Endothelial cell of umbilical vein (primary cell): ENCODE data around the gene GABARAP. TPM values are rescaled to one million over a fixed set of nuclear protein-coding genes. Genes with fewer than 3 reads are reported as not detected.

ENCODE experiments used
- BruUV-seq: library from RNA; stranded (reverse); fragments of 400-500 nt; replicated peaks from 2 replicates; lab custom pipeline; 2021; lab: Mats Ljungman, UMichigan
- CTCF ChIA-PET: fragments of 300-600, 350-600 bp; sonication (Branson Sonifier 250); formaldehyde crosslinking; loops from one replicate; lab custom pipeline; 2021; ENCODE audit warnings: antibody characterized with exemption, inconsistent platforms; lab: Charles Lee
- POLR2A ChIA-PET: fragments of 300-600, 350-600 bp; sonication (Branson Sonifier 250); formaldehyde crosslinking; loops from one replicate; lab custom pipeline; 2021; ENCODE audit warnings: antibody characterized with exemption, inconsistent platforms; lab: Charles Lee
- DNase-seq: peaks from one replicate; pipeline ENCODE4 v3.0.0-alpha.2; 2011; ENCODE audit warnings: low read depth, low spot score
- FAIRE-seq: peaks from 2 replicates; lab custom pipeline; 2011; peaks lifted over from hg19 to GRCh38; lab: Jason Lieb, UNC
- H2AFZ ChIP-seq: 2 replicates; pipeline ENCODE4 v1.6.0; 2012; ENCODE audit warnings: low read depth, low read length, control low read depth, inconsistent platforms
- H3K27ac ChIP-seq: 2 replicates; pipeline ENCODE4 v1.5.1; 2011; ENCODE audit warnings: low read depth, mild to moderate bottlenecking, control low read depth, low read length, moderate library complexity; ENCODE audit not compliant: insufficient read depth
- H3K27me3 ChIP-seq, 2 experiments: 2 replicates each; pipeline versions ENCODE4 v1.6.0 to v1.6.1; 2011; ENCODE audit warnings: low read length in 2 of 2, mixed read lengths in 1 of 2; ENCODE audit not compliant: control insufficient read depth in 2 of 2, insufficient read depth in 2 of 2
- H3K36me3 ChIP-seq, 2 experiments: 2 replicates in 1 of 2; 3 replicates in 1 of 2; pipeline ENCODE4 v1.5.1; 2011; ENCODE audit warnings: low read length in 2 of 2, mild to moderate bottlenecking in 1 of 2, moderate library complexity in 1 of 2; ENCODE audit not compliant: control insufficient read depth in 2 of 2, insufficient read depth in 2 of 2; ENCODE audit errors: extremely low read depth in 1 of 2
- H3K4me1 ChIP-seq: 3 replicates; pipeline ENCODE4 v1.5.1; 2011; ENCODE audit warnings: mild to moderate bottlenecking, low read length; ENCODE audit not compliant: control insufficient read depth, insufficient read depth; ENCODE audit errors: extremely low read depth
- H3K4me2 ChIP-seq: 2 replicates; pipeline ENCODE4 v1.6.1; 2011; ENCODE audit warnings: low read length, control low read depth, mixed read lengths; ENCODE audit not compliant: insufficient read depth
- H3K4me3 ChIP-seq, 3 experiments: fragments of 200-600 bp in 1 of 3; sonication (generic), shearing (Covaris generic) in 1 of 3; replicated peaks in 1 of 3; 2 replicates each; pipeline ENCODE4 v1.5.1; 2011 to 2016; ENCODE audit warnings: control low read depth in 3 of 3, low read length in 3 of 3, mild to moderate bottlenecking in 2 of 3, inconsistent platforms in 1 of 3, low read depth in 1 of 3, moderate library complexity in 1 of 3; ENCODE audit not compliant: insufficient read depth in 1 of 3
- H3K79me2 ChIP-seq: 2 replicates; pipeline ENCODE4 v1.6.0; 2012; ENCODE audit warnings: low read length, inconsistent platforms; ENCODE audit not compliant: control insufficient read depth, insufficient read depth
- H3K9ac ChIP-seq: replicated peaks from 2 replicates; pipeline ENCODE3; 2011; ENCODE audit warnings: low read length, control low read depth; ENCODE audit not compliant: insufficient read depth; ENCODE audit errors: extremely low read depth
- H3K9me1 ChIP-seq: replicated peaks from 3 replicates; pipeline ENCODE4 v1.6.0; 2011; ENCODE audit warnings: mild to moderate bottlenecking, low read length; ENCODE audit not compliant: control insufficient read depth, insufficient read depth; ENCODE audit errors: extremely low read depth
- H3K9me3 ChIP-seq: replicated peaks from 2 replicates; pipeline ENCODE4 v1.5.1; 2012; ENCODE audit warnings: low read length, inconsistent platforms; ENCODE audit not compliant: control insufficient read depth, insufficient read depth
- H4K20me1 ChIP-seq: replicated peaks from 2 replicates; pipeline ENCODE3; 2011; ENCODE audit warnings: mild to moderate bottlenecking, low read length; ENCODE audit not compliant: control insufficient read depth, insufficient read depth; ENCODE audit errors: extremely low read depth
- JUN ChIP-seq: IDR thresholded peaks from 2 replicates; pipeline ENCODE4 v1.6.1; 2011; ENCODE audit warnings: borderline replicate concordance, low read depth; ENCODE audit not compliant: insufficient read length, insufficient read depth
- POLR2A ChIP-seq: IDR thresholded peaks from 2 replicates; pipeline ENCODE4 v1.6.1; 2012; ENCODE audit warnings: low read depth, mild to moderate bottlenecking, control low read depth, low read length
- POLR2AphosphoS5 ChIP-seq: IDR thresholded peaks from 2 replicates; pipeline ENCODE4 v1.6.1; 2012; ENCODE audit warnings: low read depth, mild to moderate bottlenecking, control low read depth, low read length, moderate library complexity; ENCODE audit not compliant: insufficient read depth
- dilution Hi-C: fragments of 300-500 bp; cut with MboI; formaldehyde crosslinking; loops from one replicate; pipeline ENCODE4 v1.15.0; 2019; ENCODE audit warnings: low sequenced_read_pairs; ENCODE audit not compliant: extremely low pct_ligation_motif_present
- intact Hi-C: fragments of 100-400 bp; cut with micrococcal nuclease; formaldehyde crosslinking; loops from one replicate; pipeline ENCODE4 v1.10.0; 2022
- polyA plus RNA-seq, 4 experiments: library from polyadenylated mRNA; depleted of rRNA in 3 of 4; stranded (reverse) in 3 of 4; unstranded in 1 of 4; fragments of >200 nt; gene quantifications; 2 replicates each; pipeline versions ENCODE4 v1.2.1 to v1.2.3, GENCODE V29; 2011 to 2012; ENCODE audit warnings: missing spikeins in 1 of 4
- total RNA-seq: library from RNA; stranded (reverse); gene quantifications from 2 replicates; pipeline ENCODE4 v1.2.3, GENCODE V29; 2021

The GABARAP gene
- total and polyA plus RNA-seq, 2 donors (not counting 3 experiments of a cell fraction or from before 2014, with no cell fraction given): 401 to 882 TPM

DNA sequence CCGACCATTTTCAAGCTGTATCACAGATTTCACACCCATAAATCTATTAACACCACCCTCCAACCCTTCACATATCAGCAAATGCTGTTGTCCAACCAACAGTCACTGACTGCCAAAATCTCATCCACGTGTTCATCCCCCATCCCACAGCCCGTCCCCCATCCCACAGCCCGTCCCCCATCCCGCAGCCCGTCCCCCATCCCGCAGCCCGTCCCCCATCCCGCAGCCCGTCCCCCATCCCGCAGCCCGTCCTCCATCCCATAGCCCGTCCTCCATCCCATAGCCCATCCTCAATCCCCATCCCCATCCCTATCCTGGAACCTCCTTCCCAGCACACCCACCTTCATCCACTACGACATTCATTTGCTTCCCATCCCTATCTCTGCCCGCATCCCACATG lies 36.7 kb downstream of the GABARAP start:
- no peak for DNase-seq
- CTCF ChIA-PET: no interaction called here
- Histone ChIP-seq H3K27ac (peak overlapping the region; percentile 14), H3K9me3 (no peaks in the 10 kb centered on the region), H3K4me1 (peaks cover 6% of the 10 kb centered on the region), H3K27me3 (no peaks in the 10 kb centered on the region), H3K4me2 (peak overlapping the region; percentile 51), H3K79me2 (no peaks in the 10 kb centered on the region), H2AFZ (no peak overlapping the region), H3K9me1 (no peaks in the 10 kb centered on the region), H3K9ac (no peak overlapping the region), H4K20me1 (no peaks in the 10 kb centered on the region), H3K4me3 (peak overlapping the region in 1 of 3 experiments; percentile 22), H3K36me3 (peaks cover 3 to 18% of the 10 kb centered on the region in 2 experiments)
- POLR2A ChIA-PET: no interaction called here
- FAIRE-seq: no peak
- dilution Hi-C loops (no loop called here), intact Hi-C loops (loop anchor here (1.0 kb wide), 1 partner anchor 9 kb away; no protein-coding TSS in a partner anchor)
- no TSS peak for BruUV-seq
- no peak for TF ChIP-seq JUN
- TF ChIP-seq POLR2AphosphoS5: no peak

DNA sequence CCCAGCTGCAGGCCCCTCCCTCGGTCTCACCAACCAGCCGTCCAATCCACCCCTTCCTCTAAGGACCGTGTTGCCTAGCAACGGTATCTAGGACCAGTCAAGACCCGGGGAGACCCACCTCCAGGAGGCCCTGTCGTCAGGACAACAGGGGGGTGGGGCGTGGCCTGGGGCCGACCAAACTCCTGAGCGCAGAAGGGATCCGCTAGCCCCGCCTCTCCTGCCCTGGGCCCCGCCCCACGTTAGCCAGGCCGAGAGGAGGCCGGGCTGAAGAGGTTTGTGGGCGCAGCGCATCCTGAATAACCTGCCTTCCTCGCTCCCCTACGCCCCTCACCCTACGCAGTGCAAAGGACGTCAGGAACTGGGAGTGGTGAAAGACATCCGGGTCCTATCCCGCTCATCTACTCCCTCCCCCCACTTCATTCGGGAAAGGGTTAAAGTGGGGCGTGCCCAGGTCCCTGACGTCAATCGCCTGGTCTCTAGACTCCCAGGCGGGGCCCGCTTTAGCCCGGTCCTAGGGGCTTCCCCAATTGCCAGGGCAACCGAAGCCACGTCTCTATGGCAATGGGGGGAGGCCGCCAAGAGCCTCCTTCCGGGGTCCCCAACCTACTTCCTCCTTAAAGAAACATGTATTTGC lies 37.3 kb downstream of the GABARAP start:
- peaks cover 3 to 18% of the 10 kb centered on the region in 2 experiments for H3K36me3 ChIP-seq
- H3K27me3 ChIP-seq: no peaks in the 10 kb centered on the region
- dilution Hi-C loops: no loop called here
- H3K27ac ChIP-seq: peak overlapping the region; percentile 54
- H3K79me2 ChIP-seq: no peaks in the 10 kb centered on the region
- DNase-seq: peak; percentile 71
- POLR2A ChIA-PET: no interaction called here
- H3K9me1 ChIP-seq: no peaks in the 10 kb centered on the region
- H3K4me2 ChIP-seq: peak overlapping the region; percentile 51
- peak overlapping the region; percentile 9 to 47 (median 22) for H3K4me3 ChIP-seq
- peak; percentile 95 for FAIRE-seq
- intact Hi-C loops: loop anchor here (1.0 kb wide), 1 partner anchor 9 kb away; no protein-coding TSS in a partner anchor
- H3K4me1 ChIP-seq: peaks cover 6% of the 10 kb centered on the region
- H4K20me1 ChIP-seq: no peaks in the 10 kb centered on the region
- no TSS peak for BruUV-seq
- CTCF ChIA-PET: no interaction called here
- TF ChIP-seq POLR2A: no peak
- no peaks in the 10 kb centered on the region for H3K9me3 ChIP-seq
- peak overlapping the region; percentile 61 for H2AFZ ChIP-seq
- peak overlapping the region; percentile 54 for H3K9ac ChIP-seq
